GM18526 (cell line): ENCODE results near the gene MYO1D.

ENCODE experiments used
- POLR2A ChIP-seq: IDR thresholded peaks from 3 replicates; pipeline ENCODE4 v1.6.1; 2011; ENCODE audit not compliant: insufficient read length; ENCODE audit errors: extremely low read depth

The MYO1D gene

DNA sequence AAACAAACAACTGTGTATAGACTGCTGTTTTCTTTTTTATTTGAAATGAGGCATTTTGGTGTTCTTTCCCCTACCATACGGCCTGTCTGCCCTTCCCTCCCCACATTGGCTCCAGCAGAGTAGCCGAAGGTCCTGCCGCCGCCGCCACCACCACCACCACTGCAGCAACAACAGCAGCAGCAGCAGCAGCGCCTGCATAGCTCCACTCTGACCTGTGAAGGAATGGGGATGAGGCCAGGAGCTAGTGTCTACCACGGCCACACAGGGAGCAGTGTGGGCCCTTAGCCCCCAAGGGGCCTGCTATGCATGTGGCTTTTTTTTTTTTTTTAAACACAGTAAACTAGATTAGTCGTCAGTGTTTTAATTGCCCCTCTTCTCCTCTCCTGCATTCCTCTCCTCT is 395.7 kb downstream of the MYO1D start:
- no peak for TF ChIP-seq POLR2A

DNA sequence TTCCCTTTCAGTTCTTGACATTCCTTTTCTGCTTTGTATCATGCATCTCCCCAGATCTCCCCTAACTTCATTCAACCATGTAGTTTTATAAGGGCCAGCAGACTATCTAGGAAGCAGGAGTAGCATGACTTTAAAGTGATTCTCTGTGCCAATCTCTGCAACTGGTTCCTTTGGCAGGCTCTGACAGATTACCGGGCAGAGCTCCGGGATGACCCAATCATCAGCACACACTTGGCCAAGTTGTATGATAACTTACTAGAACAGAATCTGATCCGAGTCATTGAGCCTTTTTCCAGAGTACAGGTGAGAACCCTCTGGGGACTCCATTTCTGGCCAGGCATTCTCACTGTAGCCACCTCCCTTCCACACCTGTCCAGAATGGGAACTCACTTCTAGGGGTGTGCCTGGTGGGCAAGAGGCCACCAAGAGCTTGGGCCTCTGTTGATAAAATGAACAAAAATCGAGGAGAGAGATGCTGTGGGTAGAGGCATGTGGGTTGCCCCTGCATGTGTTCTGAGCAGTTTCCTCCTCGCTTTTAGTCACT is 397.8 kb downstream of the MYO1D start:
- TF ChIP-seq POLR2A = no peak

DNA sequence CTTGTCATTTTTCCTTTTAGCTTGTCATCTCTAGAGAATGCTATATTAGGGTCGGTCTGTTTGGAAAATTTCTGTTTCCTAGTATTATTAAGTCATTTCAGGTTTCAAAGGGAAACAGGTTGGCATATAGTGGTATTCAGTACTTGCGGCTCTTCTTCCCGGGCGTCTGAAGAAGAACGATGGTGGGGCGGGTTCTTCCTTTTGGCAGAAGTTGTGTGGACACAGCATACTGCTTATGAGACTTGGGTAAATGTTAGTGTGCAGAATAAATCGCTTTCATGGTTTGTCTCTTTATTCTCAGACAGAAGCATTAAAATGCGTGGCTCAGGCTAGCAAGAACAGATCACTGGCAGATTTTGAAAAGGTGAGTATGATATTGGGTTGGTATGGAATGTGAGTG is 399.7 kb downstream of the MYO1D start:
- no peak for TF ChIP-seq POLR2A

- no peak for TF ChIP-seq POLR2A
These were observed 401.7 kb downstream of the MYO1D start for GRCh38 chr17:32475258-32475657.

DNA sequence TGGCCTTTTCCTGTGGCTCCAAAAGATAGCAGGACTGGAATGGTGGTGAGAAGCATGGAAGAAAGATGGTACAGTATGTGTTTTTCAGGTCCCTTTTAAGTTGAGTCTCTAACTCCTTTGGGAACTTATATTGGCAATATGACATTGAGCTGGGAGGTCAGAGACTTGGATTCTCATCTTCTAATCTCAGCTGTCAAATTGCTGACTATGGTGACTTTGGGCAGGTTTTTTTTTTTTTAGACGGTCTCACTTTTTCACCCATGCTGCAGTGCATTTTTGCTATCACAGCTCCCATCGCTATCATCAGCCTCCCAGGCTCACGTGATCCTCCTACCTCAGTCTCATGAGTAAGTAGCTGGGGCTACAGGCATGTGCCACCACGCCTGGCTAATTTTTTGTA is 405.3 kb downstream of the MYO1D start:
- no peak for TF ChIP-seq POLR2A

DNA sequence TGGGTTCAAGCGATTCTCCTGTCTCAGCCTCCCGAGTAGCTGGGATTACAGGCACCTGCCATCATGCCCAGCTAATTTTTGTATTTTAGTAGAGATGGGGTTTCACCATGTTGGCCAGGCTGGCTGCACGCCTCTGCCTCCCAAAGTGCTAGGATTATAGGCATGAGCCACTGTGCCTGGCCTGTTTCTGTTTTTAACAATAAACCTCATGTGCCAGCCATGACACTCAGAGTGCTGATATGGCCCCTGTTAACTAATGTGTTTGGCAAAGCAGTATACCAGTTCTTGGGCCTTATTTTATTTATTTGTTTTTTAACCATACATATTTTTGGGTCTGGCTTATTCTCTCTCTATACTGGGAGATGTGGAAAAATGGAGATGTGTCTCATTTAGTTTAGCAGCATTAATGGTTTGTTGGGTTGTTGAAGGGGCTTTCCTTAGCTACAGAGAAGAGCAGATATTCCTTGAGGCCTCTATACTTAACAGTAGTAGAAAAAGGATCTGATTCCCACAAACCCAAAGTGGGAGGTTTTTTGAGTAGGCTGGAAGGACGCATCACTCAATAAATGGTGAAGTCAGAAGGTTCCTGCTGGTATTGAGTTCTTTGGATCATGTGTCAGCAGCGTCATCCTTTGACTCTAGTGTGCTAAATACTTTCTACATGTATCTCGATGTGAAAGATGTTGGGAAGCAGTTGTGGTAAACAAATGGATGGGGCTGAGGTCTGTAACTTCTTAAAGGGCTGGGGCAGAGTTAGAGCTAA is 406.3 kb downstream of the MYO1D start:
- no peak for TF ChIP-seq POLR2A

- no peak for TF ChIP-seq POLR2A
These were observed 409.0 kb downstream of the MYO1D start for GRCh38 chr17:32467949-32468348.

DNA sequence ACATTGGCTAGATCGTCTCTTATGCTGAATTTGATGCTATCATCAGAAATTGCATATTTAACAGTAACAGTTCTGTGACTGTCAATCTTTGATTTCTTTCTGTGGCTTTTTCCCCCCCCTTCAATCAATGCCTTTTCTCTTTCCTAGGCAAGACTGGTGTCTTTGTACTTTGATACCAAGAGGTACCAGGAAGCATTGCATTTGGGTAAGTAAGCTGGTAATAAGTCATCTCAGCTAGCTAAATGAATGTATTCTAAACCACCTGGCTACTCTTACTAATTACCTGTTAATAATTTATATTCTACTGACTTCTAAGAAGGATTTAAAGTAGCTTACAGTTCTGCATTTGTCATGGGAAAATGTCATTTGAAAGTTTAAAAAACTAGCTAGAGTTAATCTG is 412.6 kb downstream of the MYO1D start:
- TF ChIP-seq POLR2A = no peak

- no peak for TF ChIP-seq POLR2A
These were observed 413.6 kb downstream of the MYO1D start for GRCh38 chr17:32463304-32463703.

- no peak for TF ChIP-seq POLR2A
These were observed 414.9 kb downstream of the MYO1D start for GRCh38 chr17:32461853-32462617.

DNA sequence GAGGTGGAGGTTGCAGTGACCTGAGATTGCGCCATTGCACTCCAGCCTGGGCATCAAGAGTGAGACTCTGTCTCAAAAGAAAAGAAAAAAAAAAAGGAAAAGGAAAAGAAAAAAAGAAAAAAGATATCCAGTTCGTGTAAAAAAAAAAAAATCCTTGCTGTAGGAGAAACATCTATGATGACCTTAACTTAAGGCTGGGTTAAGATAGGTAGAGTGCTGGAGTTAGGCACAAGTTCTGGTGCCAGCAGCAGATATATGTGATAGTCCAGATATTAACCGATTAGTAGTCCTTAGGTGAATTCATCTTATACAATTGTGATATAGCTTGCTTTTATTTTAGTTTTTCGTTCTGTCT is 415.4 kb downstream of the MYO1D start:
- TF ChIP-seq POLR2A = no peak

GRCh38 chr17:32460054-32460453 is 416.9 kb downstream of the MYO1D start:
- no peak for TF ChIP-seq POLR2A

DNA sequence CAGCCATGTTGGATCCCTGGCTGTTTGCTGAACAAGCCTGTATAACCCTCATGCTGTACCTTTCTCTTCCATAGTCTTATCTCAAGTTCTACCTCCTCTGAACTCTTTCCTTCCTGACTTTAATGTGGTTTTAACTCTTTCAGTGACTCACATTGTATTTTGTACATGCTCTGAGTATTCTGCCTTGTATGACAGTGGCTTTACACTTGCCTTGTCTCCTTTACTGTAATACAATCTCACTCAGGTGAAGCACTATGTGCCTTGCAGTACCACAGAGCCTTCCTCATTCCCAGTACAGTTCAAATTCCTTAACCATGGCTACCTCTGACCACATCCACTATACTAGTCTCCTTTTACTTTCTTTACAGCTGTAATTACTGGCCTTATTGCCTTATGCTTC is 418.6 kb downstream of the MYO1D start:
- no peak for TF ChIP-seq POLR2A

GRCh38 chr17:32453370-32453769 is 423.6 kb downstream of the MYO1D start:
- TF ChIP-seq POLR2A = no peak

DNA sequence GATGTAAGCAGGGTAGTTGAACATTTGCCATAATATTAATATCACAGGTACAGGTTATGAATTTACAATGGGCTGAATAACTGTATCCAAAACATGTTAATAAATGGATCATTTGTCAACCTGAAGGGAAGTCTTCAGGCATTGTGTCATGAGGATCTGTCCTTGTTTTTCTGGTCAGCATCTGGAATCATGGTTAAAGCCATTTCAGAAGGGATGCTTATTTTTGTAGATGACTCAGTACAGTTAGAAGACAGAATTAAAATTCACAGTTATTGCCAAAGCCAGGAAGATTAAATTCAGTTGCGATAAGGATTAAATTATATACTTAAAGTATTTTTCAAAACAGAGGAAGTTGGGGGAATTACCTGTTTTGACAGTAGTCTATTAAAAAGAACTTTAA is 424.6 kb downstream of the MYO1D start:
- no peak for TF ChIP-seq POLR2A

GRCh38 chr17:32451879-32452278 is 425.0 kb downstream of the MYO1D start:
- TF ChIP-seq POLR2A = no peak
